Psoas muscle (tissue), 8 donors: ENCODE data around the gene SPATA24. TPM values are rescaled to one million over a fixed set of nuclear protein-coding genes. Genes with fewer than 3 reads are reported as not detected.
A peak's percentile ranks its signal among the peaks of the same experiment; 100 is the strongest.

ENCODE experiments used
- ATAC-seq, 4 donors: fragments of 200-7000 bp; cut with Tn5 transposase; one replicate each; pipeline ENCODE4 v1.9.1; 2020; ENCODE audit warnings: moderate library complexity in 3 of 4, mild to moderate bottlenecking in 2 of 4
- DNase-seq, 2 donors: peaks; one replicate each; pipeline ENCODE4 v3.0.0-alpha.2; 2020
- H3K27ac ChIP-seq: fragments of 200-600 bp; one replicate; pipeline ENCODE4 v1.8.0; 2022
- H3K27me3 ChIP-seq, 3 donors: fragments of 200-600 bp in 1 of 3; one replicate each; pipeline versions ENCODE4 v1.6.1 to v1.8.0; 2013 to 2022; ENCODE audit warnings: low read length in 2 of 3, mild to moderate bottlenecking in 2 of 3, moderate library complexity in 1 of 3; ENCODE audit not compliant: insufficient read depth in 3 of 3
- H3K36me3 ChIP-seq, 2 donors: fragments of 200-600 bp in 1 of 2; one replicate each; pipeline versions ENCODE4 v1.6.1 to v1.8.0; 2013 to 2022; ENCODE audit warnings: low read depth in 1 of 2, mild to moderate bottlenecking in 1 of 2, moderate library complexity in 1 of 2; ENCODE audit not compliant: insufficient read depth in 1 of 2
- H3K4me1 ChIP-seq: fragments of 200-600 bp; one replicate; pipeline ENCODE4 v1.8.0; 2022
- H3K4me3 ChIP-seq: fragments of 200-600 bp; one replicate; pipeline ENCODE4 v1.8.0; 2022; ENCODE audit warnings: mild to moderate bottlenecking
- H3K9me3 ChIP-seq: fragments of 200-600 bp; one replicate; pipeline ENCODE4 v1.8.0; 2022
- WGBS, 3 donors: extraction: QIAGEN DNeasy Blood & Tissue Kit; methylation state at CpG; one replicate each; pipeline versions ENCODE4 v1.1.6 to v1.1.7; 2013; 5-methylcytosine and 5-hydroxymethylcytosine counted together
- intact Hi-C, 2 donors: fragments of 100-400 bp; cut with DNase I; formaldehyde crosslinking; loops; one replicate each; pipeline versions ENCODE4 v1.11.0 to v1.14.2; 2022
- long read RNA-seq, 2 donors: library from polyadenylated mRNA; unstranded; transcript quantifications; one replicate each; pipeline ENCODE4 v2.0.0, GENCODE V29; 2021
- polyA plus RNA-seq, 3 donors: library from polyadenylated mRNA; stranded (reverse); fragments of 200-250 nt; gene quantifications; one replicate each; pipeline ENCODE4 v1.2.3, GENCODE V29; 2013
- total RNA-seq, 4 donors: library from RNA; stranded (reverse); fragmentation: NEBNext Ultra II Directional in 2 of 4; extraction: Animal tissue kit (Norgen Biotek cat#: 25700) in 2 of 4; gene quantifications; one replicate each; pipeline versions ENCODE4 v1.2.1 to v1.2.4, GENCODE V29; 2021 to 2023
- TF ChIP-seq, protein P1 (sequence below): fragments of 200-600 bp; IDR thresholded peaks from one replicate; pipeline ENCODE4 v1.8.0; 2022; ENCODE audit warnings: antibody characterized with exemption
- donor health status: healthy with polysubstance abuse.
- donor health status: DM: no; HTN: no; CAD: no; lungs with moderate emphysema.
- donor health status: Bipolar disorder and iron deficiency.
- donor health status: healthy.
- donor health status: DM: yes; HTN: yes; CAD: no.
- donor health status: DM: no; HTN: no; CAD: no.
- donor health status: DM: no; HTN: no; CAD: no.
- donor health status: DM: yes; HTN: yes; CAD: no.

Gene SPATA24, protein sequence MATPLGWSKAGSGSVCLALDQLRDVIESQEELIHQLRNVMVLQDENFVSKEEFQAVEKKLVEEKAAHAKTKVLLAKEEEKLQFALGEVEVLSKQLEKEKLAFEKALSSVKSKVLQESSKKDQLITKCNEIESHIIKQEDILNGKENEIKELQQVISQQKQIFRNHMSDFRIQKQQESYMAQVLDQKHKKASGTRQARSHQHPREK
- total RNA-seq (10 to 100 TPM in 2 of 4 donors, 1 to 10 TPM in 2; 6.7 to 14.6 (median 10.6) TPM), polyA plus RNA-seq (10 to 100 TPM; 11.2 to 18.8 (median 18.3) TPM)
- long read RNA-seq, donor 1, partial matches to known transcripts, result 0 of 3 reads
- long read RNA-seq, donor 1, other reads (novel, unspliced or antisense), result 0 of 3 reads
- long read RNA-seq, donor 2, partial matches to known transcripts, result 0 of 1 reads
- long read RNA-seq, donor 2, other reads (novel, unspliced or antisense), result 0 of 1 reads

DNA sequence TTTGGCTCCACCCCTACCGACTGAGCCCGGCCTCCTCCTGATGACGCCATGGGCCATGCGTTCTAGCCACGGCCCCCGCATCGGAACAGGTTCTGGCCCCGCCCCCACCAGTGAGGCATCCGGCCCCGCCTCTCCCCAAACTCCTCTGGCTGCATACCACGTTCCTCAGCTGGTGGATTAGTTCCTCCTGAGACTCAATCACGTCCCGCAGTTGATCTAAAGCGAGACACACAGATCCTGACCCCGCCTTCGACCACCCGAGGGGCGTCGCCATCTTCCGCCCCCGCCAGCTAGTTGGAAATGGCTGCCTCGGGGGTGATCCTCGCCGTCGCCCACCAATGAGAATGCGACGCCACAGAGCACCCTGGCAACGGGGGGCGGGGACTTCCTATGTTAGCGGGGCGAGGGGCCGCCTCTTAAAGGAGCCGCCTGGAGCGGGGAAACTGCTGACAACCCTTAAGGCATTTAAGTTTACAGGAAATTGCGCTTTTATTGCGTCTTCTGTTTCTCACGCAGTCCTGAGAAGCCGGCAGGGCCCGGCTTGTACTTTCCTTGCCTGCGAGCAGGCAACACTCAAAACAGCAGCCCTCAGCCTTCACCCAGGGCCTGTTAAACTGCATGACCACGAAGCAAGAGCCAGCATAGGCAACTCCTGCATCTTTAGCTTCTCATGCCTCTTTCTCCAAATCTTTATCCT, at the start of gene SPATA24:
Gene SPATA24, minus strand, starts transcription at position 303 of the 697 bp plus-strand sequence. Its CDS starts 29 bp downstream, at position 274.
- H3K4me3 ChIP-seq, result peak within 1 kb of the TSS; percentile 71
- 0 to 1% (median 1%) methylated on average over 41 of the region's 41 CpGs for WGBS, 3 donors
- intact Hi-C loops, result no loop called here
- DNase-seq, result peak; percentile 98
- peak; percentile 94 to 97 (median 96) for ATAC-seq
- H3K27me3 ChIP-seq, result no peaks in the 10 kb centered on the region
- H3K4me1 ChIP-seq, result peaks cover 16% of the 10 kb centered on the region
- no peaks in the 10 kb centered on the region for H3K9me3 ChIP-seq
- H3K27ac ChIP-seq, result peak within 1 kb of the TSS; percentile 92
- H3K36me3 ChIP-seq, result peaks cover 0 to 8% of the 10 kb centered on the region in 2 donors
- TF ChIP-seq, protein P1, sequence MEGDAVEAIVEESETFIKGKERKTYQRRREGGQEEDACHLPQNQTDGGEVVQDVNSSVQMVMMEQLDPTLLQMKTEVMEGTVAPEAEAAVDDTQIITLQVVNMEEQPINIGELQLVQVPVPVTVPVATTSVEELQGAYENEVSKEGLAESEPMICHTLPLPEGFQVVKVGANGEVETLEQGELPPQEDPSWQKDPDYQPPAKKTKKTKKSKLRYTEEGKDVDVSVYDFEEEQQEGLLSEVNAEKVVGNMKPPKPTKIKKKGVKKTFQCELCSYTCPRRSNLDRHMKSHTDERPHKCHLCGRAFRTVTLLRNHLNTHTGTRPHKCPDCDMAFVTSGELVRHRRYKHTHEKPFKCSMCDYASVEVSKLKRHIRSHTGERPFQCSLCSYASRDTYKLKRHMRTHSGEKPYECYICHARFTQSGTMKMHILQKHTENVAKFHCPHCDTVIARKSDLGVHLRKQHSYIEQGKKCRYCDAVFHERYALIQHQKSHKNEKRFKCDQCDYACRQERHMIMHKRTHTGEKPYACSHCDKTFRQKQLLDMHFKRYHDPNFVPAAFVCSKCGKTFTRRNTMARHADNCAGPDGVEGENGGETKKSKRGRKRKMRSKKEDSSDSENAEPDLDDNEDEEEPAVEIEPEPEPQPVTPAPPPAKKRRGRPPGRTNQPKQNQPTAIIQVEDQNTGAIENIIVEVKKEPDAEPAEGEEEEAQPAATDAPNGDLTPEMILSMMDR, result no peak

DNA sequence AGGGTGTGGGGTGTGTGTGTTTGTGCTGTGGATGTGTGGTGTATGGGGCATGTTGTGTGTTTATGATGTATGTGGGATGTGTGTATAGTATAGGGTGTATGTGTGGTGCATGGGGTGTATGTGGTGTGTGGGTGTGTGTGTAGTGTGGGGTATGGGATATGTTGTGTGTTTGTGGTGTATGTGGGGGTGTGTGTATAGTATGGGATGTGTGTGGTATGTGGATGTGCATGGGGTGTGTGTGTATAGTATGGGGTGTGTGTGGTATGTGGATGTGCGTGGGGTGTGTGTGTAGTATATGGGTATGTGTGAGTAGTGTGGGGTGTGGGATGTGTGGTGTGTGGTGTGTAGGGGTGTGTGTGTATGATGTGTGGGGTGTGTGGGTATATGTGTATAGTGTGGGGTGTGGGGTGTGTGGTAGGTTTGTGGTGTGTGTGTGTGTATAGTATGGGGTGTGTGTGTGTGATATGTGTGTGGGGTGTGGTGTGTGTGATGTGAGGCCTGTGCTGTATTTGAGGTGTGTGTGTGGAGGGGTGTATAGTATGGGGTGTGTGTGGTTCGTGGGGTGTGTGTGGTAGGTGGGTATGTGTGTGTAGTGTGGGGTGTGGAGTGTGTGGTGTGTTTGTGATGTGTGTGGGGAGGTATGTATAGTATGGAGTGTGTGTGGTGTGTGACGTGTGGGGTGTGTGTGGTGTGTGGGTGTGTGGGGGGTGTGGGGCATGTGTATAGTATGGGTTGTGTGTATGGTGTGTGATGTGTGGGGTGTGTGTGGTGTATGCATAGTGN, 48.2 kb upstream of the SPATA24 start:
- no peaks in the 10 kb centered on the region for H3K36me3 ChIP-seq
- WGBS, 3 donors, result 75 to 83% (median 77%) methylated on average over 3 of the region's 3 CpGs
- H3K27ac ChIP-seq, result no peak overlapping the region
- ATAC-seq (no peak), DNase-seq (no peak)
- TF ChIP-seq, protein P1, result no peak
- no peak overlapping the region for H3K4me3 ChIP-seq
- intact Hi-C loops, result no loop called here
- no peaks in the 10 kb centered on the region for H3K4me1 ChIP-seq
- no peaks in the 10 kb centered on the region for H3K9me3 ChIP-seq
- no peaks in the 10 kb centered on the region for H3K27me3 ChIP-seq

DNA sequence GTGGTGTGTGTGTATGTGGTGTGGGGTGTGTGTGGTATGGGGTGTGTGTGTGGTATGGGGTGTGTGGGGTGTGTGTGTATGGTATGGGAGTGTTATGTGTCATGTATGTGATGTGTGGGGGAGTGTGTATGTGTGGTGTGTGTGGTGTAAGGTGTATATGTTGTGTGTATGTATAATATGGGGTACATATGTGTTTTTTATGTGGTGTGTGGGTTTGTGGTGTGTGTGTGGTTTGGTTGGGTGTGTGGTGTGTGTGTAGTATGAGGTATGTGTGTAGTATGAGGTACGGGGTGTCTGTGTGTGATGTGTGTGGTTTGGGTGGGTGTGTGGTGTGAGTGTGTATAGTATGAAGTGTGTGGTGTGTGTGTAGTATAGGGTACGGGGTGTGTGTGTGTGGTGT, 47.3 kb upstream of the SPATA24 start:
- no peaks in the 10 kb centered on the region for H3K9me3 ChIP-seq
- DNase-seq, result no peak
- no peak overlapping the region for H3K4me3 ChIP-seq
- no peak for ATAC-seq
- WGBS, 3 donors, result 90 to 98% (median 95%) methylated on average over 2 of the region's 2 CpGs
- no peaks in the 10 kb centered on the region for H3K27me3 ChIP-seq
- H3K27ac ChIP-seq, result no peak overlapping the region
- no peaks in the 10 kb centered on the region for H3K4me1 ChIP-seq
- H3K36me3 ChIP-seq, result no peaks in the 10 kb centered on the region
- intact Hi-C loops, result no loop called here
- TF ChIP-seq, protein P1, result no peak

DNA sequence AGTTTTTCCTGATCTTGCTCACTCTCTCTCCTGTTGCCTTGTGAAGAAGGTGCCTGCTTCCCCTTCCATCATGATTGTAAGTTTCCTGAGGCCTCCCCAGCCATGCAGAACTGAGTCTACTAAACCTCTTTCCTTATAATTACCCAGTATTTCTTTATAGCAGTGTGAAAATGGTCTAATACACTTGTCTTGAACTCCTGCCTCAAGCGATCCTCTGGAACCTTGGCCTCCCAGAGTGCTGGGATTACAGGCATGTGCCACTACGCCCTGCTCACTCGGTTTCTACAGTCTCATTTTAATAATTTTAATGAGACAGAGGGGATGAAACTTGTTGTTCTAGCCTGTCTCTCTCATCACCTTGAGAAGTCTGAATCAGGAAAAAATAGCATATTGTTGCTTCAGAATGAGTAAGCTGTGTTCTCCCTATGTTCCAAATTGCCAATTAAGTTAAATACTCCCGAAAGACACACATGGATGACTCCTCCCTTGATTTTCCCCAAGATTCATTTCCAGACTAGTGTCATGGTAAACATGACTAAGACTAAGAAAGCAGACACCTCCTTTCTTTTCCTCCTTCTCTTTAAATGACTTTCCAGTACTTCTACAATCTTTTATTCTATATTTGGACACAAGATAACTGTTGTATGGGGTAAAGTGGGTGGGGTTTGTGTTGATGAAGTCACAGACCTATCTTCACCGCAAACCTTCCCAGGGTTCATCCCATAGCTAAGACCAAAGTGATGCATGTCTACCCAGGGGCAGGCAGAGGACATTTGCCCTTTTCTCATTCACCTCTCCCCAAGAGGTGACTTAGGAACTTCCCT, 43.3 kb upstream of the SPATA24 start:
- no peaks in the 10 kb centered on the region for H3K36me3 ChIP-seq
- no peak for DNase-seq
- H3K27me3 ChIP-seq, result no peaks in the 10 kb centered on the region
- no peaks in the 10 kb centered on the region for H3K9me3 ChIP-seq
- WGBS, 3 donors, result 84 to 93% (median 87%) methylated on average over 5 of the region's 5 CpGs
- H3K4me3 ChIP-seq, result no peak overlapping the region
- intact Hi-C loops, result no loop called here
- TF ChIP-seq, protein P1, result no peak
- no peak for ATAC-seq
- H3K4me1 ChIP-seq, result no peaks in the 10 kb centered on the region
- H3K27ac ChIP-seq, result no peak overlapping the region
